GM18867 (cell line): ENCODE results near the gene RPS6KB2.

Experiments used
- ATAC-seq: cut with Tn5 transposase; IDR thresholded peaks from one replicate; pipeline ENCODE4 v1.9.1; 2021; ENCODE audit warnings: mild to moderate bottlenecking, moderate library complexity; ENCODE audit not compliant: unreplicated experiment

RPS6KB2 gene

GRCh38 chr11:67428052-67429001 is at the start of gene RPS6KB2:
RPS6KB2 (plus strand) TSS chr11:67428494; CDS start chr11:67428546, 52 bp downstream.
- ATAC-seq = peak; percentile 81

GRCh38 chr11:67378544-67378943 is 49.8 kb upstream of the RPS6KB2 start:
- ATAC-seq = no peak

- ATAC-seq = no peak
Observed at GRCh38 chr11:67379061-67380058, 48.9 kb upstream of the RPS6KB2 start.

- ATAC-seq = no peak
Observed at GRCh38 chr11:67381244-67381972, 46.9 kb upstream of the RPS6KB2 start.

- ATAC-seq = no peak
Observed at GRCh38 chr11:67382276-67383136, 45.8 kb upstream of the RPS6KB2 start.

GRCh38 chr11:67384851-67385366 is 43.4 kb upstream of the RPS6KB2 start:
- ATAC-seq = no peak

GRCh38 chr11:67387069-67387468 is 41.2 kb upstream of the RPS6KB2 start:
- ATAC-seq = no peak

GRCh38 chr11:67387518-67387917 is 40.8 kb upstream of the RPS6KB2 start:
- ATAC-seq = no peak

GRCh38 chr11:67389477-67389876 is 38.8 kb upstream of the RPS6KB2 start:
- ATAC-seq = no peak

- ATAC-seq = no peak
Observed at GRCh38 chr11:67390947-67391303, 37.4 kb upstream of the RPS6KB2 start.

GRCh38 chr11:67391304-67392182 is 36.8 kb upstream of the RPS6KB2 start, which contains the start of gene RAD9A:
RAD9A (plus strand) TSS chr11:67391986; CDS start chr11:67392045, 59 bp downstream.
- peak; percentile 58 for ATAC-seq

- ATAC-seq = peak; percentile 5
Observed at GRCh38 chr11:67392183-67392715, 36.0 kb upstream of the RPS6KB2 start.

- ATAC-seq = no peak
Observed at GRCh38 chr11:67393437-67393836, 34.9 kb upstream of the RPS6KB2 start.

- no peak for ATAC-seq
Observed at GRCh38 chr11:67393990-67394389, 34.3 kb upstream of the RPS6KB2 start.

GRCh38 chr11:67395555-67396258 is 32.6 kb upstream of the RPS6KB2 start:
- ATAC-seq = no peak

GRCh38 chr11:67396259-67396581 is 32.1 kb upstream of the RPS6KB2 start:
- ATAC-seq = no peak

GRCh38 chr11:67396587-67397389 is 31.5 kb upstream of the RPS6KB2 start:
- ATAC-seq = no peak
